GM12801 (cell line): ENCODE results near the gene KLF9.

Source experiments
- CTCF ChIP-seq: IDR thresholded peaks from one replicate; pipeline ENCODE4 v1.5.1; 2011; ENCODE audit warnings: control low read depth; ENCODE audit not compliant: insufficient read length; ENCODE audit errors: extremely low read depth

The KLF9 gene

GRCh38 chr9:70408393-70409040, 5.9 kb downstream of the KLF9 start:
- no peak for TF ChIP-seq CTCF

- TF ChIP-seq CTCF = no peak
These were observed 7.4 kb downstream of the KLF9 start for GRCh38 chr9:70407081-70407503.

- no peak for TF ChIP-seq CTCF
These were observed 8.0 kb downstream of the KLF9 start for GRCh38 chr9:70406434-70406862.

DNA sequence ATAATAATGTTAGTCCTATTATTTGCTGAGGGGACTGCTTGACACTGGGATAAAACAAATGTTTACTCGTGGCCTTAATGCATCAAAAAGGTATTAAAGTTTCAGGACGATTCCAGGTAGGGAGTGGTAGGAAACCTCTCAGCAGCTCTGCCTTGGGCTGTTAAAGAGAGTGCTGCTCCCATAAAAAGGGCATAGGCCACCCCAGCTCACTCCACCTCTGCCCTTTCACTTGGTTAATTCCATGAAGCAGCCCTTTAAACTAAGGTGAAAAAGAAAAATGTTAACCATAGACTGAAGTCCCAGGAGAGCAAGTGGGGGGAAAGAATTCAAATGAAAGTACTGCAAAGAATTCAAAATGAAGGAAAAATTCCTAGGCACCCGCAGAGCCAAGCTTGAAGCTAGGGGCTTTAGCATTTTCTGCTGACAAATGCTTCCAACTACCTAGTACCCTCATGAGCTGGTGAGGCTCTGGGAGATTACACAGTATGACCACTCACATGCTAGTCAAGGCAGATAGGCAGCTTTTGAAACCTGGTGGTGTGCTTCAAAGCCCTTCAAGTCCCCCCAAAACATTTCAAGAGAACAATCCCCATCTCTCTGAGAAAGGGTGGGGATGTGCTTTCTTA, 8.5 kb downstream of the KLF9 start:
- TF ChIP-seq CTCF = no peak

DNA sequence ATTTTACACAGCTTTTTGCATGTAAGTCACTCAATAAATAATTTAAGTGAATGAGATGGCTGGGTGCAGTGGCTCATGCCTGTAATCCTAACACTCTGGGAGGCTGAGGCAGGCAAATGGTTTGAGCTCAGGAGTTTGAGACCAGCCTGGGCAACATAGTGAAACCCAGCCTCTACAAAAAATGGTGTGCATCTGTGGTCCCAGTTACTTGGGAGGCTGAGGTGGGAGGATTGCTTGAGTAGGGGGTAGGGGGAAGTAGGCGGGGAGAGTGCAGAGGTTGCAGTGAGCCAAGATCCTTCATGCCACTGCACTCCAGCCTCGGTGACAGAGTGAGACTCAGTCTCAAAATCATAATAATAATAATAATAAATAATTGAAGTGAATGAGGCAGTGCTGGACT, 10.2 kb downstream of the KLF9 start:
- no peak for TF ChIP-seq CTCF

DNA sequence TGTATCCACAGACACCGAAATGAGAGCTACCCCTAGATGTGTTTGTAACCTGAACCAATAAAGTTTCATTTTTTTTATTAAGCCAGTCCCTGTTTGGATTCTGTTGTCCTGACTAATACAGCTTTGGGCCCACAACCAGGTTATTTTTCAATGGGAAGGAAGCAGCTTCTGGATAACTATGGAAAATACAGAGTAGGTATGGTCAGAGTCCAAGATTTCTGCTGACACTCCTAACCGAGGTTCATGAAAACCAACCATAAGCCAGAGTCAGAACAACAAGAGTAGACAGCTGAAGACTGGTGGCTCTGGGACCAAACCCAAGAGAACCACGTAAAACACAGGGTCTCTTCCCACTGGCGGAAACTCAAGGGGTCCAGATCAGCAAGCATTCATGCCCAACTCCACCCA, 10.8 kb downstream of the KLF9 start:
- no peak for TF ChIP-seq CTCF

DNA sequence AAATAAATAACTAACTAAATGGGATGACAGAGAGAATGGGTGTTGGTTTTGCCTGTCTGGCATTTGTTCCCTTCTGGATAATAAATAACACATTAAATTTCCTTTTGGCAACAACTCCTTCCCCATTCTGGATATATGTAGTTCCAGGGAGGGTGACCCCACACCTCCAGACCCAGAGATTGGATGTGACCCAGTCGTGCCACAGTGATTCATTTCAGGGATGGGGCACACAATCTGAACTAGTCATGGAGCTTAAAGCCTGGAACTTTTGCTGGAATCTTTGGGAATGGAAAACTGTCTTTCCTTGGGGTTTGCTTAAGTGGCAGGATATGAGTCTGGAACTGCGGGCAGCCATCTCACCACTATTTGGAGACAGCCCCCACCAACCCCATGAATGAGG, 11.3 kb downstream of the KLF9 start:
- TF ChIP-seq CTCF = no peak
